ENCODE data around the gene F2RL3. TPM values are rescaled to one million over a fixed set of nuclear protein-coding genes. Genes with fewer than 3 reads are reported as not detected.

The F2RL3 gene
- total RNA-seq, 2 experiments from 2014 or later = not detected

DNA sequence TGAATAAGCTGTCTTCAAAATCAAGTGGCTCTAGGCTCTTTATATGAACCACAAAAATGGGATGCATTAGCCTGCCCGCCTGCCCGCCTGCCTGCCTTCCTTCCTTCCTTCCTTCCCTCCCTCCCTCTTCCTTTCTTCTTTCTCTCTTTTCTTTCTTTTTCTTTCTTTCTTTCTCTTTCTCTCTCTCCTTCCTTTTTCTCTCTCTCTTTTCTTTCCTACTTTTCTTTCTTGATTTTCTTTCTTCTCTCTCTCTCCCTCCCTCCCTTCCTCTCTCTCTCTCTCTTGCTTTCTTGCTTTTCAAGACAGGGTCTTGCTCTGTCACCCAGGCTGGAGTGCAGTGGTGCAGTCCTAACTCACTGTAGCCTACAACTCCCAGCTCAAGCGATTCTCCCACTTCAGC lies 26.9 kb downstream of the F2RL3 start:
- no peak overlapping the region for H3K4me3 Mint-ChIP-seq
- CTCF ChIA-PET = no interaction called here

GRCh38 chr19:16917401-16917800 lies 28.6 kb downstream of the F2RL3 start:
- Mint-ChIP-seq H3K4me1 (ENCODE audit: low read depth) (no peaks in the 10 kb centered on the region), H3K27me3 (peaks cover 26% of the 10 kb centered on the region), H3K4me3 (no peak overlapping the region), H3K36me3 (ENCODE audit: low read depth) (no peaks in the 10 kb centered on the region), H3K9me3 (peaks cover 9% of the 10 kb centered on the region), H3K27ac (no peak overlapping the region)
- intact Hi-C loops (cut with DNase I, micrococcal nuclease) = no loop called here
- TF ChIP-seq, protein P1, sequence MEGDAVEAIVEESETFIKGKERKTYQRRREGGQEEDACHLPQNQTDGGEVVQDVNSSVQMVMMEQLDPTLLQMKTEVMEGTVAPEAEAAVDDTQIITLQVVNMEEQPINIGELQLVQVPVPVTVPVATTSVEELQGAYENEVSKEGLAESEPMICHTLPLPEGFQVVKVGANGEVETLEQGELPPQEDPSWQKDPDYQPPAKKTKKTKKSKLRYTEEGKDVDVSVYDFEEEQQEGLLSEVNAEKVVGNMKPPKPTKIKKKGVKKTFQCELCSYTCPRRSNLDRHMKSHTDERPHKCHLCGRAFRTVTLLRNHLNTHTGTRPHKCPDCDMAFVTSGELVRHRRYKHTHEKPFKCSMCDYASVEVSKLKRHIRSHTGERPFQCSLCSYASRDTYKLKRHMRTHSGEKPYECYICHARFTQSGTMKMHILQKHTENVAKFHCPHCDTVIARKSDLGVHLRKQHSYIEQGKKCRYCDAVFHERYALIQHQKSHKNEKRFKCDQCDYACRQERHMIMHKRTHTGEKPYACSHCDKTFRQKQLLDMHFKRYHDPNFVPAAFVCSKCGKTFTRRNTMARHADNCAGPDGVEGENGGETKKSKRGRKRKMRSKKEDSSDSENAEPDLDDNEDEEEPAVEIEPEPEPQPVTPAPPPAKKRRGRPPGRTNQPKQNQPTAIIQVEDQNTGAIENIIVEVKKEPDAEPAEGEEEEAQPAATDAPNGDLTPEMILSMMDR (IDR thresholded peaks at IDR 0.05) = no peak
- Histone ChIP-seq H3K36me3 (ENCODE audit: insufficient read depth, low read length) (no peaks in the 10 kb centered on the region), H3K9me3 (ENCODE audit: control insufficient read depth in 1 of 2, insufficient read depth in 1 of 2, low read length in 2 of 2) (peaks cover 31 to 32% of the 10 kb centered on the region in 2 experiments), H3K4me1 (ENCODE audit: insufficient read depth, low read length) (no peaks in the 10 kb centered on the region), H3K27me3 (ENCODE audit: control insufficient read depth in 1 of 2, insufficient read depth in 2 of 2, low read length in 2 of 2) (peaks cover 0 to 3% of the 10 kb centered on the region in 2 experiments), H3K4me3 (ENCODE audit: low read length) (no peak overlapping the region), H3K27ac (ENCODE audit: low read depth in 1 of 2, low read length in 2 of 2) (no peak overlapping the region)
- DNase-seq = no peak
- POLR2A ChIA-PET = no interaction called here
- no peak for ATAC-seq (ENCODE audit: poor library complexity)
- CTCF ChIA-PET = no interaction called here

More for the DNA sequence above, 26.9 kb downstream of the F2RL3 start:
- no peak for ATAC-seq (ENCODE audit: poor library complexity)
- H3K36me3 ChIP-seq (ENCODE audit: insufficient read depth, low read length) = no peaks in the 10 kb centered on the region
- peaks cover 32 to 34% of the 10 kb centered on the region in 2 experiments for H3K9me3 ChIP-seq (ENCODE audit: control insufficient read depth in 1 of 2, insufficient read depth in 1 of 2, low read length in 2 of 2)
- Mint-ChIP-seq H3K36me3 (ENCODE audit: low read depth) (no peaks in the 10 kb centered on the region), H3K27me3 (peaks cover 24% of the 10 kb centered on the region), H3K4me1 (ENCODE audit: low read depth) (no peaks in the 10 kb centered on the region), H3K27ac (no peak overlapping the region), H3K9me3 (peaks cover 12% of the 10 kb centered on the region)
- POLR2A ChIA-PET = no interaction called here
- no peak overlapping the region for H3K27ac ChIP-seq (ENCODE audit: low read depth in 1 of 2, low read length in 2 of 2)
- intact Hi-C loops (cut with DNase I, micrococcal nuclease) = no loop called here
- TF ChIP-seq, protein P1 (IDR thresholded peaks at IDR 0.05) = no peak
- DNase-seq = no peak
- H3K27me3 ChIP-seq (ENCODE audit: control insufficient read depth in 1 of 2, insufficient read depth in 2 of 2, low read length in 2 of 2) = peaks cover 0 to 3% of the 10 kb centered on the region in 2 experiments
- H3K4me3 ChIP-seq (ENCODE audit: low read length) = no peak overlapping the region
- no peaks in the 10 kb centered on the region for H3K4me1 ChIP-seq (ENCODE audit: insufficient read depth, low read length)

- H3K4me1 Mint-ChIP-seq (ENCODE audit: low read depth) = no peaks in the 10 kb centered on the region
- no peak overlapping the region for H3K27ac ChIP-seq (ENCODE audit: low read depth in 1 of 2, low read length in 2 of 2)
- H3K4me1 ChIP-seq (ENCODE audit: insufficient read depth, low read length) = no peaks in the 10 kb centered on the region
- TF ChIP-seq, protein P1 (IDR thresholded peaks at IDR 0.05) = no peak
- H3K4me3 ChIP-seq (ENCODE audit: low read length) = no peak overlapping the region
- DNase-seq (no peak), ATAC-seq (ENCODE audit: poor library complexity) (no peak)
- no peak overlapping the region for H3K4me3 Mint-ChIP-seq
- no peak overlapping the region for H3K27ac Mint-ChIP-seq
- peaks cover 0 to 3% of the 10 kb centered on the region in 2 experiments for H3K27me3 ChIP-seq (ENCODE audit: control insufficient read depth in 1 of 2, insufficient read depth in 2 of 2, low read length in 2 of 2)
- H3K9me3 ChIP-seq (ENCODE audit: control insufficient read depth in 1 of 2, insufficient read depth in 1 of 2, low read length in 2 of 2) = peaks cover 10 to 25% of the 10 kb centered on the region in 2 experiments
- no peaks in the 10 kb centered on the region for H3K9me3 Mint-ChIP-seq
- no peaks in the 10 kb centered on the region for H3K36me3 ChIP-seq (ENCODE audit: insufficient read depth, low read length)
- peaks cover 26% of the 10 kb centered on the region for H3K27me3 Mint-ChIP-seq
- CTCF ChIA-PET = no interaction called here
- POLR2A ChIA-PET = no interaction called here
- H3K36me3 Mint-ChIP-seq (ENCODE audit: low read depth) = no peaks in the 10 kb centered on the region
- intact Hi-C loops (cut with DNase I, micrococcal nuclease) = no loop called here
Observed at GRCh38 chr19:16919496-16919895, 30.7 kb downstream of the F2RL3 start.
